Activated T-helper 1 cell treated with anti-CD3 and anti-CD28 coated beads, Interleukin-12 subunit alpha, Interleukin-12 subunit beta, Interleukin-2, Interleukin-4 antibody, amounts not matched to agents 30 ng/mL and 10 ng/mL and 1 ng/mL, durations not matched to agents 14 hours and 24 hours and 36 hours (primary cell): ENCODE results near the gene NME4. TPM values are rescaled to one million over a fixed set of nuclear protein-coding genes. Genes with fewer than 3 reads are reported as not detected.
"Not testable (repeated sequence)": the region's sequence is repeated elsewhere in the genome, so short reads cannot be mapped to it uniquely, and the experiment has no call there.

Source experiments
- DNase-seq: peaks from one replicate; pipeline ENCODE4 v3.0.0; 2021; ENCODE audit warnings: low spot score
- H3K27ac Mint-ChIP-seq: one replicate; pipeline ENCODE4 v1.8.0; 2021; ENCODE audit warnings: mild to moderate bottlenecking, mixed read lengths
- H3K27me3 Mint-ChIP-seq: one replicate; pipeline ENCODE4 v1.8.0; 2022; ENCODE audit warnings: mild to moderate bottlenecking, moderate library complexity, mixed read lengths; ENCODE audit not compliant: insufficient read depth
- H3K36me3 Mint-ChIP-seq: one replicate; pipeline ENCODE4 v1.8.0; 2021; ENCODE audit warnings: low read depth, mixed read lengths
- H3K4me1 Mint-ChIP-seq: one replicate; pipeline ENCODE4 v1.8.0; 2021; ENCODE audit warnings: low read depth, mixed read lengths
- H3K4me3 Mint-ChIP-seq: one replicate; pipeline ENCODE4 v1.8.0; 2021; ENCODE audit warnings: mild to moderate bottlenecking, moderate library complexity, mixed read lengths
- H3K9me3 Mint-ChIP-seq: one replicate; pipeline ENCODE4 v1.8.0; 2021; ENCODE audit warnings: mixed read lengths
- intact Hi-C: fragments of 100-400 bp; cut with micrococcal nuclease; formaldehyde crosslinking; loops from one replicate; pipeline ENCODE4 v1.15.1; 2024
- total RNA-seq: library from RNA; stranded (reverse); gene quantifications from 2 replicates; pipeline ENCODE4 v1.2.3, GENCODE V29; 2022

Gene NME4
- 57.2 and 58.7 TPM in 2 replicates for total RNA-seq

GRCh38 chr16:397135-397661 is at the start of gene NME4:
Gene NME4 (plus strand): TSS chr16:397199. CDS start chr16:397223, 24 bp downstream.
- H3K36me3 Mint-ChIP-seq: no peaks in the 10 kb centered on the region
- peak within 1 kb of the TSS; percentile 73 for H3K27ac Mint-ChIP-seq
- intact Hi-C loops: no loop called here
- H3K4me3 Mint-ChIP-seq: peak within 1 kb of the TSS; percentile 87
- H3K9me3 Mint-ChIP-seq: peaks cover under 1% of the 10 kb centered on the region
- H3K4me1 Mint-ChIP-seq: peaks cover 20% of the 10 kb centered on the region
- peaks cover 11% of the 10 kb centered on the region for H3K27me3 Mint-ChIP-seq
- DNase-seq: no peak

GRCh38 chr16:347203-347602 is 49.8 kb upstream of the NME4 start:
- DNase-seq: no peak
- Mint-ChIP-seq H3K4me1 (peaks cover 25% of the 10 kb centered on the region), H3K36me3 (peaks cover 35% of the 10 kb centered on the region), H3K9me3 (no peaks in the 10 kb centered on the region), H3K27me3 (no peaks in the 10 kb centered on the region), H3K4me3 (no peak overlapping the region), H3K27ac (no peak overlapping the region)
- intact Hi-C loops: no loop called here

GRCh38 chr16:348495-348894 is 48.5 kb upstream of the NME4 start:
- H3K9me3 Mint-ChIP-seq, H3K4me3 Mint-ChIP-seq, H3K27me3 Mint-ChIP-seq, H3K27ac Mint-ChIP-seq, intact Hi-C loops, DNase-seq: not testable (repeated sequence)
- Mint-ChIP-seq H3K36me3 (peaks cover 30% of the 10 kb centered on the region), H3K4me1 (peaks cover 16% of the 10 kb centered on the region)

GRCh38 chr16:349211-349610 is 47.8 kb upstream of the NME4 start:
- H3K4me1 Mint-ChIP-seq: peaks cover 16% of the 10 kb centered on the region
- no peak for DNase-seq
- peaks cover 30% of the 10 kb centered on the region for H3K36me3 Mint-ChIP-seq
- no peak overlapping the region for H3K27ac Mint-ChIP-seq
- no peaks in the 10 kb centered on the region for H3K9me3 Mint-ChIP-seq
- intact Hi-C loops: no loop called here
- peaks cover 1% of the 10 kb centered on the region for H3K27me3 Mint-ChIP-seq
- H3K4me3 Mint-ChIP-seq: no peak overlapping the region

GRCh38 chr16:350203-350602 is 46.8 kb upstream of the NME4 start:
- DNase-seq: no peak
- Mint-ChIP-seq H3K27me3 (peaks cover 4% of the 10 kb centered on the region), H3K27ac (no peak overlapping the region), H3K4me1 (peaks cover 16% of the 10 kb centered on the region), H3K36me3 (peaks cover 22% of the 10 kb centered on the region), H3K9me3 (no peaks in the 10 kb centered on the region), H3K4me3 (peak overlapping the region; percentile 92)
- intact Hi-C loops: no loop called here

GRCh38 chr16:351804-352520 is 45.0 kb upstream of the NME4 start:
- Mint-ChIP-seq H3K4me3 (peak overlapping the region; percentile 92), H3K27me3 (peaks cover 4% of the 10 kb centered on the region), H3K4me1 (peaks cover 11% of the 10 kb centered on the region), H3K36me3 (peaks cover 17% of the 10 kb centered on the region), H3K27ac (peak overlapping the region; percentile 87), H3K9me3 (no peaks in the 10 kb centered on the region)
- intact Hi-C loops: loop anchor here (1.0 to 2.0 kb wide), 8 partner anchors 18 to 285 kb away; partner anchors contain the start of genes DECR2, LUC7L, METTL26 and MRPL28
- no peak for DNase-seq

- no peaks in the 10 kb centered on the region for H3K9me3 Mint-ChIP-seq
- peaks cover 10% of the 10 kb centered on the region for H3K36me3 Mint-ChIP-seq
- peaks cover 8% of the 10 kb centered on the region for H3K4me1 Mint-ChIP-seq
- peaks cover 4% of the 10 kb centered on the region for H3K27me3 Mint-ChIP-seq
- DNase-seq: peak; percentile 97
- intact Hi-C loops: loop anchor here (1.0 to 2.0 kb wide), 9 partner anchors 18 to 284 kb away; partner anchors contain the start of genes CAPN15, DECR2, LUC7L and METTL26
- H3K4me3 Mint-ChIP-seq: peak within 1 kb of the TSS; percentile 92
- H3K27ac Mint-ChIP-seq: peak within 1 kb of the TSS; percentile 87
These were observed 44.2 kb upstream of the NME4 start, which contains the start of gene AXIN1 for GRCh38 chr16:352547-353403. Gene AXIN1 (minus strand): TSS chr16:352723. CDS start chr16:347025, 5,698 bp downstream.

- Mint-ChIP-seq H3K4me3 (peak overlapping the region; percentile 63), H3K9me3 (no peaks in the 10 kb centered on the region), H3K27ac (no peak overlapping the region)
These were observed 43.4 kb upstream of the NME4 start for GRCh38 chr16:353404-354290.

GRCh38 chr16:354291-354881 is 42.6 kb upstream of the NME4 start:
- H3K4me3 Mint-ChIP-seq: peak overlapping the region; percentile 63
- peaks cover 4% of the 10 kb centered on the region for H3K27me3 Mint-ChIP-seq
- intact Hi-C loops: no loop called here
- peaks cover 7% of the 10 kb centered on the region for H3K4me1 Mint-ChIP-seq
- H3K36me3 Mint-ChIP-seq: peaks cover 10% of the 10 kb centered on the region
- no peaks in the 10 kb centered on the region for H3K9me3 Mint-ChIP-seq
- no peak for DNase-seq
- no peak overlapping the region for H3K27ac Mint-ChIP-seq

More at GRCh38 chr16:353404-354290, 43.4 kb upstream of the NME4 start:
- no peak for DNase-seq
- intact Hi-C loops: loop anchor here (1.0 to 2.0 kb wide), 4 partner anchors 29 to 283 kb away; partner anchors contain the start of genes CAPN15 and METTL26
- H3K4me1 Mint-ChIP-seq: peaks cover 7% of the 10 kb centered on the region
- peaks cover 10% of the 10 kb centered on the region for H3K36me3 Mint-ChIP-seq
- peaks cover 4% of the 10 kb centered on the region for H3K27me3 Mint-ChIP-seq

GRCh38 chr16:354971-355461 is 42.0 kb upstream of the NME4 start:
- Mint-ChIP-seq H3K27me3 (peaks cover 4% of the 10 kb centered on the region), H3K4me3 (no peak overlapping the region), H3K4me1 (peaks cover 7% of the 10 kb centered on the region), H3K27ac (no peak overlapping the region), H3K9me3 (no peaks in the 10 kb centered on the region), H3K36me3 (peaks cover 8% of the 10 kb centered on the region)
- DNase-seq: no peak
- intact Hi-C loops: no loop called here

- peaks cover 5% of the 10 kb centered on the region for H3K27me3 Mint-ChIP-seq
- intact Hi-C loops: no loop called here
- H3K36me3 Mint-ChIP-seq: no peaks in the 10 kb centered on the region
- no peak for DNase-seq
- H3K27ac Mint-ChIP-seq: no peak overlapping the region
- H3K4me3 Mint-ChIP-seq: no peak overlapping the region
- H3K4me1 Mint-ChIP-seq: no peaks in the 10 kb centered on the region
- no peaks in the 10 kb centered on the region for H3K9me3 Mint-ChIP-seq
These were observed 40.3 kb upstream of the NME4 start for GRCh38 chr16:356741-357140.
